NCI-H187 (cell line): ENCODE results near the gene FOXK2.
A peak's percentile ranks its signal among the peaks of the same experiment; 100 is the strongest.

Experiments
- DNase-seq, 2 experiments: peaks; one replicate each; lab custom pipeline; 2025; lab: John Stamatoyannopoulos, UW

FOXK2 gene

DNA sequence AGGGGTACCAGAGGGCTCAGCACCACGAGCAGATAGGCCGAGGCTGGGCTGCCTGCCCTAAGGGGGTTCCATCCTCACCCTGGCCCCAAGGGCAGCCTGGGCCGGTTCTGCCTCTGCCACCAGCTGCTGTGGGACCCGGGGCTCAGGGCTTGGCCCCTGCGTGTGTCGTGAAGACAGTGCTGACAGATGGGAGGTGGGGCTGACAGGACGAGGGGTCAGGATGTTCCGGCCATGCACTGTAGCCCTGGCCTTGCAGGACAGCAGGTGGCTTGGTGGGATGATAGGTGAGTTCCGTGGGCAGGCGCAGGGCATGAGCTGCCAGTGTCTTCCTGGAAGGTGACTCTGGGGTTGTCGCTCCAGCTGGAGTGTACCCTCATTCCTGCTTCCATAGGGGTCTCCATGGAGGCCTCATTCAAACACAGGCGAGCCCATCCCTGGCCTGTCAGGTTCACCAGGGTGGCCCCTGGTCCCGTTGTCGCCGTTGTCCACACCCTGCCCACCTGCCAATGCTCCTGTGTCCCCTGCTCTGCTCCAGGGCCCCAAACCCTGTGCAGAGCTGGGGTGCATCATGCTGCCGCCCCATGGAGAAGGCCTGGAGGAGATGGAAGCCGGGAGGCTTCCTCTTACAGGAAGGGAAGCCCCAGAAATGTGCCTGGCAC, 71.5 kb downstream of the FOXK2 start:
- no peak for DNase-seq

DNA sequence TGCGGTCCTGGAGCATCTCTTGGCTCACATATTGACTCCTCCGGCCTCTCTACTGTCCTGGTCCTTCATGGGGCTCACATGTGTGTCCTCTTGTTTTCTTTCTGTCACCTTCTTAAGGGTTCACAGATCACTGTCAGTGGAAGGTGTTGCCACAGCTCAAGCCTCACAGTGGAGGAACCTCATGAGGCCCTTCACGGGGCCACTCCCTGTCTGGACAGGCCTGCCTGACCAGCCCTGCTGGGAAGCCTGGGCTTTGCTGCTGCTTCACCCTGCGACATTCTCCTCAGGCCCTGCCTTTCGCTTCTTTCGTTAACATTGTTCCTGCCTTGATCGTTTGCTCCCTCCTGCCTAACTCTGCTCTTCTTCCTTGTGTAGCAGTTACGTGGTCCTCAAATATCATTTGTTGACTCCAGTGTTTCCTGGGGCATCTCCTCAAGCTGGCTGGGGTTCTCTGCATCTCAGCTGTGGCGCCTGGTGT, 72.8 kb downstream of the FOXK2 start:
- no peak for DNase-seq

GRCh38 chr17:82592767-82593589, 73.4 kb downstream of the FOXK2 start:
- DNase-seq, result peak in 1 of 2 experiments; percentile 45

DNA sequence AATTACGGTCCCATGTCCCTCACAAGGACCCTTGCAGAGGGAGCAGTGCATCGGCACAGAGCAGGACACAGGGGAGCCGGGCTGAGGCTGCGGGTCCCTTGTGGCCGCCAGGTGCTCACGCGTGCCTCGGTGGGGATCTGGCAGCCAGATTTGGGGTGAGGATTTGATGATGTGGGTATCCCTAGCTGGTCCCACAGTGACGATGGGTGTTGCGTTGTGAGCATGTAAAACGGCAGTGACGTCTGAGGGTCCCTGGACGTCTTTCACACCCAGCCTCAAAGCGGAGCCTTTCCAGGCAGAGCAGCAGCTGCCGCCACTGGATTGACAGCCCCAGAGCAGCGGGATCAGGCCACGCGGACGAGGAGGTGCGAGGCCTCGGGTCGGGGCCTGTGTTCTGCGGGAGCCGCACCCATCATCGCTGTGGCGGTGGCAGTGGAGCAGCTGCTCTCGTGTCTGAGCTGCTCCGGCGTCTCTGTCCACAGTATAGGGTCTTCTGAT, 74.1 kb downstream of the FOXK2 start:
- no peak for DNase-seq

DNA sequence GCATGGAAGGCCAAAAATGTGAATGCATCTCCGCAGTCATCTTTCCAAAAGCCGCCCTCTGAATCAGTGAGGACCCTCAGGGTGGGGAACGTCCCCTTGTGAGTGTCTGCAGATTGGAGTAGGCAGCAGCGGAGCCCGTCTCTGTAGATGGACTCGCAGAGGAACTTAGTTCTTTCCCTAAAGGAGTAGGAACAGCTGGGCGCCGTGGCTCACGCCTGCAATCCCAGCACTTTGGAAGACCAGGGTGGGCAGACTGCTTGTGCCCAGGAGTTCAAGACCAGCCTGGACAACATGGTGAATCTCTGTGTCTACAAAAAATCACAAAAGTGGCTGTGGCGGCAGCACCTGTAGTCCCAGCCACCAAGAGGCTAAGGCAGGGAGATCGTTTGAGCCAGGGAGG, 75.0 kb downstream of the FOXK2 start:
- DNase-seq, result no peak

DNA sequence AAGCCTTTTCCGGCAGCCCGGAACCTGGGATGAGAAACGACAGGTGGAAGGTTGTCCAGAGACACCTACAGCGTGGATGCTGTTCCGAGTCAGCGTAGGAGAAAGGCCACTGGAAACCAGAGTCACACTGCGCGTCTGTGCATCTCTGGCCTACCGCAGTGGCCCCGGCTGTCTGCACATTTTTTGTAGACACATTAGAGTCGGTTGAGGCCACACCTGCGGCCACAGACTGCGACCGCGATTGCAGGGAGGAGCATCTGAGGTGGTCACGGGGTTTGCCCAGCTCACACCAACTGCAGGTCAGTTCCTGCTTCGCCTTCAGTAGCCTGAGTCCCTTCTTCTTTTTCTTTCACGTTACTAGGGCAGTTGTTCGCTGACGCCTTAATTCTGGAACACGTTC, 76.4 kb downstream of the FOXK2 start:
- no peak for DNase-seq

GRCh38 chr17:82596296-82596695, 76.8 kb downstream of the FOXK2 start:
- no peak for DNase-seq

- no peak for DNase-seq
Measured at GRCh38 chr17:82596837-82597672, 77.5 kb downstream of the FOXK2 start.

GRCh38 chr17:82598256-82599119, 79.0 kb downstream of the FOXK2 start:
- DNase-seq, result no peak

DNA sequence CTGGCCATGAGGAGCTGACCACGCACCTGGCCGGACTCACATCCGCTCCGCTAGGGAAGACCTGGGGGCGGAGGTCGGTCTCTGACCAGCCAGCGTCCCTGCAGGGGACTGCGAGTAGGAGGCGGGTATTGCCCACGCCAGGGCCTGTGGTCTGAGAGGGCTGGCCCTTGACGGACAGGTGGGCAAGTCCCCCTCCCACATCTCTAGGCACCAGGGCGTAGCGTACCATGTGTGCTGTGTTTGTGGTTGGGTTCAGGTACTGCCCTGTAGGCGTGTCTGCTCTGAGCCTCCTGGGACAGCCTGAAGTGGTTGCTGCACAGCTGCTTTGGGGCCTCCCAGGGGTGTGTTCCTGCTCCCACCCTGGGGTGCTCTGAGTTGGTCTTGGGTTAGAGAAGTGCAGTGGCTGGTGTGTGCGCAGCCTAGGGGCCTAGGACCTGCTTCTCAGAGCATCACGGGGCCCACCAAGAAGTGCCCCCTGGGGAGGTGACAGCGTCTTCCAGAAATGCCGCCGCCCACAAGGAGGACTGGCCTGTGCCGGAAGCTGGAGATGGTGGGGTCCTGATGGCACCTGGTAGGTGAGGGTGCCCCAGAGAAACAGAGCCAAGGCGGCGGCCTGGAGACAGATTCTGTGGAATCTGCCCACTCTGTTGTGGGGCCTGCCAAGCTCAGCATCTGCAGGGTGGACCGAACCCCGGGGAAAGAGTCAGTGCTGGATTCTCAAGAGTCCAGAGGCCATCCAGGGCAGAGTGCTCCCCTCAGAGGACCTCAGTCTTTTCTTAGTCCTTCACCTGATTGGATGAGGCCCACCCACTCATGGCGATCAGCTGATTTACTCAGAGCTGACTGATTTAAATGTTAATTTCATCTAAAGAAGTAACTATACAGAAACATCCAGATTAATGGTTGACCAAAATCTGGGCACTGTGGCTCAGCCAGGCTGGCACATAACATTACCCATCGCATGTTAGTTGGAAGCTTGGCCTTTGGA, 80.4 kb downstream of the FOXK2 start:
- no peak for DNase-seq

DNA sequence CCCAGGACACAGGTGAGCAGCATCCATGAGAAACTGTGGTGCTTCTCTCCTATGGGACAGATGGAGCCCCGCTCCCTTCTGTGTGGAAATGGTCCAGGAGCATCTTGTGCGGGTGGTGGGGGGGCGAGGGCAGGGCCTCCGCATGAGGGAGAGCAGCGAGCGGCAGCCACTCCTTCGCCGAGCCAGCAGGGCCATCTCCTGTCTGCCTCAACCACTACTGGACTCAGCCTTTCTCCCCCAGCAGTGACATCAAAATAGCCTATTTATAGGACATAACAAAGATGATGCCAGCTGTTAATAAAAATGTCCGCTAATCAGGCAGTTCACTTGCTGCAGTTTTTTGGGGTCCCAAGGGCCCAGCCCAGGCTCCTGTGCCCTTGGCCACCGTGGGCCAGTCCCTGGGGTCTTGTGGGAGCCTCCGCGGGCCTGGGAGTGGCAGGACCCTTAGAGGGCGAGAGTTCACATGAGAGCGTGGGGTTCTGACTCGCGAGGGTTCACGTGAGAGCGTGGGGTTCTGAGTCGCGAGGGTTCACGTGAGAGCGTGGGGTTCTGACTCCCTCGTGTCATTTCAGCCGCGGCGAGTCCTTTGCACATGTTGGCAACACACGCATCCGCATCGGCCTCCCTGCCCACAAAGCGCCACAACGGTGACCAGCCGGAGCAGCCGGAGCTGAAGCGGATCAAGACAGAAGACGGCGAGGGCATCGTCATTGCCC, 81.4 kb downstream of the FOXK2 start:
- DNase-seq, result no peak

DNA sequence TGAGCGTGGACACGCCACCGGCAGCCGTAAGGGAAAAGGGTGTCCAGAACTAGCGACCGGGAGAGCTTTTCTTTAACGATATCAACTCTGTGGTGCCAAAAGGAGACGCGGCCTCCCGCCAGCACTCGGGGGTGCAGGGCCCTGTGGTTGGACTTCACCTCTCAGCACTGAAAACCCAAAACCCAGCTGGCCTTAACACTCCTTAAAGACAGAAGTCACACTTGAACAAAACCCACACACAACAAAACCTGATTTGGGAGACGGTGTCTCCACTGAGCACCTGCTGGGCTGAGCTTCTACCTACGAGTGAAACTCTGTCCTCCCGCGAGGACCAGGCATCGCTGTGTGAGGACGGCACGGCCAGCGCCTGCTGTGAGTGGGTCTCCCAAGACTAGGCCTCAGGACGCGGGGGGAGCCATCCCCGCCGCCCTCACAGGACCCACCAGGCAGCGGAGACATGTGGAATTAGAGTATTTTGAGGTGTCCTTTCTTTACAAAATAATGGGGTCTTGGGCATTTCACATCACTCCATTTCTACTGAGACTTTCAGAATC, 82.0 kb downstream of the FOXK2 start:
- no peak for DNase-seq

DNA sequence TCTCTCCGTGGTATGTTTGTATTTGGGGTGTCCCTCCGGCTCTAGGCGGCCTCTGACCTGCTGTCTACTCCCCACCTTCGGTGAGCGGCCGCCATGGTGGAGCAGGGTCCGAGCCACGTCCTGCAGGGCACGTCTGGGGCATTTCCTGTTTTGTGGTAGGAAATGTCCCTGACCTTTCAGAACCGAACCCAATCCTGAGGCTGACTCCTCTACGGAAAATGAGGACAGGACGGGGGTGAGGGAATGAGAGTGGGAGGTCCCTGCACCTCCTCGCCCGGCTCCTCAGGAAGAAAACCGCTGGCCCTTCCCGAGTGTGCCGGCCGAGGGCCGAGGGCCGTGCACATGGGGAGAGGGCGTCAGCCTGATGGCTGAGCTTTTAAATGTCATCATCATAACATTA, 83.0 kb downstream of the FOXK2 start:
- DNase-seq, result no peak

GRCh38 chr17:82602986-82603710, 83.6 kb downstream of the FOXK2 start:
- DNase-seq, result no peak

DNA sequence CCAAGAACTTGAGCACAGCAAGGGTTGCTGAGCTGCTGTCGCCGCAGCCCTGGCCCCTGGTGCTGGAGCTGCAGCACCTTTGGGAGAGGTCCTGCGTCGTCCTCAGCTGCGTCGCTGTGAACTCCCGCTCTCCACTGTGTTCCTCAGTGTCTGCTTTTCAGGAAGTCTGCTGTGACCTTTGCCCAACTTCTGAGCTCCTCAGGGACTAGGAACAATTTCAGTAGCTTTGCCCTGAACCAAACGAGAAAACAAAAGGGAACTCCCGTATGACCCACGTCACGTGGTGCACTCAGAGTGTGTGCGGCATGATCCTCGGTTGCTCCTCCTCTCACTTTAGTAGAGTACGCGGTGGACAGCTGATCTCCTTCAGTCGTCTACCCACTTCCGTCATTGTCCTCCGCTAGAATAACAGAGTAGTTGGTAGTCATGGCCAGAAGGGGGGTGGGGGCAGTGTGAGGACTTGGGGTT, 84.5 kb downstream of the FOXK2 start:
- DNase-seq, result no peak

DNA sequence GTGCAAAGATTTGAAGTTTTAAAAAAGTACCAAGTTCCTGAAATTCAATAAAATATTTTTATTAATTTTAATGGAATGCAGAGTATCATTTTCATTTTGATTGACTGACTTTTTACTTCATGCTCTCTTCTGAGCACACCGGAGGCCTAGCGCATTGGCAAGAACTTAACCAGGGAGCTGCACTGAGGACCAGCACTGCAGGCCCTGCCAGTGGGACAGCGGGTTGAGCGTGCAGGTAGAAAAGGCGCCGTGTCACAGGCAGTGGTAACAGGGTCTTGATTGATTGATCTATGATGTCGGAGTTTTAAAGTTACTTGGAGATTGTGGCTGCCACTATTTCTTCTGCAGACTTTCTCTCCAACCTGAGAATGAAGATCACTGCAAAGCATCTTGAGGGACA, 85.0 kb downstream of the FOXK2 start:
- DNase-seq, result no peak

DNA sequence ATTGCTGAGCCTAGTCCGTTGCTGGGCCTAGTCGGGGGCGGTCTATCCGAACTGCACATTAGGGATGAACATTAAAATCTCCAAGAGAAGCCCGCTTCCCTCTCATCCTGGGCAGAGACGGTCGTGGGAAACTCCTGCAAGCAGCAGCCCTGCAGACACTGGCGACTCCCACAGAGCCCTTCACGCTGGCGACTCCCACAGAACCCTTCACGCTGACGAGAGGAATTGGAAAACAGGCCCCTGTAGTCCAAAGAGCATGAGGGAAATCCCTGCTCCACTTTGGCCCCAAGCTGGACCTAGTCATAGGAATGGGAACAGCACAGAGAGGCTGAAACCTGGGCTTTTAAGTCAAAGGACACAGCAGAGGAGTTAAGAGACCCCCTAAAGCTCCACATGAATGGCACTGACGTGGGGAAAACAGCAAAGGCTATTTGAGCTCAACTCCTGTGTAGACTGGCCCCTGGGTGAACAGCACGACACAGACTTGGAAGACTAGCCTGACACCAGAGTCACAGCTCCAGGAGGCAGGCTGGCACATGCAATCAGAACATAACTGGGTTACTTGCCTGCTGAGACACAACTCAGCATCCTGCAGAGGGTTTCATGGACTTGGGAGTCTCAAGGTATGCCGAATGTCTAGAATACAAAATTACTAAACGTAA, 86.5 kb downstream of the FOXK2 start:
- DNase-seq, result no peak

- no peak for DNase-seq
Measured at GRCh38 chr17:82608816-82609215, 89.3 kb downstream of the FOXK2 start.
